Myocyte (in vitro differentiated cells): ENCODE data around the gene SMO. TPM values are rescaled to one million over a fixed set of nuclear protein-coding genes. Genes with fewer than 3 reads are reported as not detected.
"Not testable (repeated sequence)": the region's sequence is repeated elsewhere in the genome, so short reads cannot be mapped to it uniquely, and the experiment has no call there.

Source experiments
- DNase-seq: peaks from one replicate; pipeline ENCODE4 v3.0.0-alpha.2; 2012; ENCODE audit warnings: low read depth
- total RNA-seq: library from RNA; depleted of rRNA; stranded (reverse); fragments of >200 nt; gene quantifications from 2 replicates; pipeline ENCODE4 v1.2.3, GENCODE V29; 2014

The SMO gene
- total RNA-seq, 1 donor from 2014 or later: 2.2 TPM

DNA sequence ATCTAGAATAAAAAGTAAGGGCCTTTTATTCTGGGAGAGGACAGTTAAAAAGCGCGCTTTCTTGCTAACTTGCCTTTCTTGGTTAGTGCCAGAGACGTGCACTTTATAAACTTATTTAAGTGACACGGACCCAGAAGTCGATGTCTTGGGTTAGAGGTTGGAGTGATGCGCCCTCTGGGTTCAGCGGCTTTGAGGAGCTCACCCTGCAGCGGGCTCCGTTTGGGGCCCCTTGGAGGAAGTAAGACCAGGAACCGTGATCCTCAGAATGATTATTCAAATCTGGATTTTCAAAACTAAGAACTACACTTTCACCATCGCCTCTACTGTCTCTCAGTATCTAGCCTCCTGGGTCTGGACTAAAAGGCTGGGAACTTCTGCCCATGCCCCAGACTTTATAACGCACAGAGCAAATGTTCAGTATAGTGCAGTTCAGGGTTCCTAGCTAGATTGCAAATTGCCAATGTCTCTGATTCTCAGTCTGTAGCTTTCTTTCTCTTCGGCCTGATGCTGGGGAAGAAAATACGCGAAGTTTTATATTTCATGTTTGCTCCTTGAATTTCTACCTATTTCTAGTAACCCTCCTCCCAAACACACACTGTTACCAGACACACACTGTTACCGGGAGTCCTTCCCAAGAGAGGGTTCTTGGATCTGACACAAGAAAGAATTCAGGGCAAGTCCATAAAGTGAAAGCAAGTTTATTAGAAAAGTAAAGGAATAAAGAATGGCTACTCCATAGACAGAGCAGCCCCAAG is 18.6 kb upstream of the SMO start:
- DNase-seq: no peak

DNA sequence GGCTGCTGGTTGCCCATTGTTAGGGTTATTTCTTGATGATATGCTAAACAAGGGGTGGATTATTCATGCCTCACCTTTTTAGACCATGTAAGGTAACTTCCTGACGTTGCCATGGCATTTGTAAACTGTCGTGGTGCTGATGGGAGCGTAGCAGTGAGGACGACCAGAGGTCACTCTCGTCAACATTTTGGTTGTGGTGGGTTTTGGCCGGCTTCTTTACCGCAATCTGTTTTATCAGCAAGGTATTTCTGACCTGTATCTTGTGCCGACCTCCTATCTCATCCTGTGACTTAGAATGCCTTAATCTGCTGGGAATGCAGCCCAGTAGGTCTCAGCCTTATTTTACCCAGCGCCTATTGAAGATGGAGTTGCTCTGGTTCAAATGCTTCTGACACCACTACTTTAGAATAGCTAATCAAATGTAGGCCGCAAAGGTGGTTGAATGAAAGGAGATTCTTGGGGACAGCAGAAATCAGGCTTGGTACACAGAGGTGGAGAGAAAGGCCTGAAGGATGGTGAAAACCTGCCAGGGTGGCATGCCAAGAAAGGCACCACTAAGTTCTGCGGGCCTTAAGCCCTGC is 17.9 kb upstream of the SMO start:
- no peak for DNase-seq

GRCh38 chr7:129173861-129174260 is 14.6 kb upstream of the SMO start:
- DNase-seq: not testable (repeated sequence)

- no peak for DNase-seq
These were observed 11.3 kb upstream of the SMO start for GRCh38 chr7:129176916-129177710.

DNA sequence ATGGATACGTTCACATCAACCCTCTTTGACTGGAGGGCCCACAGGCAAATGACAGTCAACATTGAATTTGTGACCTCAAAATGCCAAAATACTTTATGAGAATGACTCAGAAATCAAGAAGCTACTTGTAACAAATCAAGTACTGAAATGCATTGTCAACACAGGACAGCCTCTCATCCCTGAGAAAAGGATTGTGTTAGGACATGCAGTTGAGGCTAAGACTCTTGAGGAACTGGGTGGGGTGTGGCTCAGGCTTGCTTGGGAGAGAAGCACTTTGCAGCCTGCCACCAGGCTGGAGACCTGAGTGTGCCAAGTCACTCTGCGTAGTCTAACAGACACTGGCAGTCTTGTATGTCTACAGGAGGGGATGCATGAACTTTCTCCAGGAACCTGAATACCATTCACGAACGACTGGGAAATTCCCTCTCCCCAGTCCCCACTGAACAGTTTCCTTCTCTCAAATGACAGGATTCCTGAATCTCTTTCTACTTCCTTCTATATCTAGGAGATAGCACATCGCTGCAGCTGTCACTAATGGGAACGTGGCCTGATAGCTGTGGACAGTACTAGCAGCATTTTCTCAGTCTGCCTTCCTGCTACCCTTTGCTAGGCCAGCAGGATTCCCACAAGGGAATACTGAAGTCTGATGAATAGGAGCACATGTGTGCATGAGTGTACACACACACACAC is 3.3 kb upstream of the SMO start:
- peak; percentile 77 for DNase-seq

- no peak for DNase-seq
These were observed 1.6 kb upstream of the SMO start for GRCh38 chr7:129186749-129187260.

DNA sequence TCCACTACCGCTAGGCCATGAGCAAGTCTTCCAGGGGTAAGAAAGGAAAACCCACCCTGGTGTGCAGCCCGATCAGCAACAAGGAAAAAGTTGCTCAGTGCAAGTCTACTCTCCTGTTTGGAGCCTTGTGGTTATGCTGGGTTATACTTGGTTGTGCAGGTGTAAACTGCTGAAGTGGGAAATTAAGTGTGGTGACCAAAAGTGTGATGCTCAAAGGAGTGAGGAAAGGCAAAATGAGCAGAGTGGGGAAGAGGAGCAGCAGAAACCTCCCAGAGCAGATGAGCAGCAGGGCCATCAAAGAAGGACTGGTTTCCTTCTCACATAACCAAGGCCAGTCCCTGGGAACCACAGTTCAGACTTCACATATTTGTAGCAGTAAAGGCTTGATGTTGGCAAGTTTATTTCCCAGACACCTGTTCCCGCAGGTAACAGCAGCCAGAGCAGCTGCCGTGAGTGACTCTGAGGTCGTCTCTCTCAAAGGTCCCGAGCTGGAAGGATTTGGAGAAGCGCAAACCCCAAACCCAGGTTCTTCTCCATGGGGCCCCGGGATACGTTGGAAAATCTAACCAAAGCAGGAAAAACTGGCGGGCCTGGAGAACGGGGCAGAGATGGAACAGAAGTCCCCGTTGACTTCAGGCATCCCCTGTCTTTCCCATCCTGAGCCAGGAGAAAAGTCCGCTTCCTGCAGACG is 607 bp upstream of the SMO start:
- no peak for DNase-seq

DNA sequence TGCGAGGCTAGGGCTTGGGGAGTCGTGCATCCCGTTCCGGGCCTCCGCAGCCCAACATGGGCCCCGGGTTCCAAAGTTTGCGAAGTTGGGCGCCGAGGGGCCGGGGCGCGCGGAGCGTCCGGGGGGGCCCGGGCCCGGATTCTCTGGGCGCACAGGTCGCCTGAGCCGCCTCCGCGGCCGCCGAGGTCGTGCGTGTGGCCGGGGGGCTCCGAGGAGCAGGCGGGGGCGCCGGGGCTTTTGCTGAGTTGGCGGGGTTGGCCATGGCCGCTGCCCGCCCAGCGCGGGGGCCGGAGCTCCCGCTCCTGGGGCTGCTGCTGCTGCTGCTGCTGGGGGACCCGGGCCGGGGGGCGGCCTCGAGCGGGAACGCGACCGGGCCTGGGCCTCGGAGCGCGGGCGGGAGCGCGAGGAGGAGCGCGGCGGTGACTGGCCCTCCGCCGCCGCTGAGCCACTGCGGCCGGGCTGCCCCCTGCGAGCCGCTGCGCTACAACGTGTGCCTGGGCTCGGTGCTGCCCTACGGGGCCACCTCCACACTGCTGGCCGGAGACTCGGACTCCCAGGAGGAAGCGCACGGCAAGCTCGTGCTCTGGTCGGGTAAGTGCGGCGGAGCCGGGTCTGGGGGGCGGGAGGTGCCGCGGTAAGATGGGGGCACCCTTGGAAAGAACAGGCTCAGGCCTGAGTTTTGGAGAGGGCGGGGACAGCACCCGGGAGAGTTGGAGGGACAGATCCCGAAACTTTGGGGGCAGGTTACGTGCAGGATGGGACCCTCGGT is 643 bp downstream of the SMO start:
- DNase-seq: peak; percentile 20

- DNase-seq: no peak
These were observed 1.4 kb downstream of the SMO start for GRCh38 chr7:129189661-129190310.

DNA sequence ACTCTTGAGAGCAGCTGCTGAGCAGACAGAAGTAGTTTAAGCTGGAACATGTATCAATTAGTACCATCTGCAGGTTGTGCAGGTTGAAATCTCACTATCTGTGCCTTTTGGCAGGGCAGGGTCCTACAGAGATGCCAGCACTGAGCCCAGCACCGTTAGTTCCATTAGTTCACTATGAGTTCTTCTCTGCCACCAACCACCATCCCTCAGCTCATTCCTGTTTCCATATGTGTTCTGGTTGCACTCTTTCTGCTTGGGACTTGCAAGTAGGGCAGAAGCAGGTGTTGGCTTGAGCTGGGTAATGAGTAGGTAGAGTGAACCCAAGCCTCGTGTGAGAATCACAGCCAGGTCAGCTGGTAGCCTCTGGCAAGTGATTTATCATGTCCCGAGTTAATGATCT is 2.8 kb downstream of the SMO start:
- no peak for DNase-seq

DNA sequence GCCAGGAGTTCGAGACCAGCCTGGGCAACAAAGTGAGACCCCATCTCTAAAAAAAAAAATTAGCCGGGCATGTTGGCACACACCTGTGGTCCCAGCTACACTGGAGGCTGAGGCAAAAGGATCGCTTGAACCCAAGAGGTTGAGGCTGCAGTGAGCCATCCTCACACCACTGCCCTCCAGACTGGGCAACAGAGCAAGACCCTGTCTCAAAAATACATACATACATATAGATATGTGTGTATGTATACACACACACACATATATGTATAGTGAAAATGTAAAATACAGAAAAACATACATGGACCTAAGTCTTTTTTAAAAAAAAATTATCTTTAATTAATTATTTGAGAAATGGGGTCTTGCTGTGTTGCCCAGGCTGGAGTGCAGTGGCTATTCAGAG is 5.5 kb downstream of the SMO start:
- DNase-seq: no peak

GRCh38 chr7:129197771-129198170 is 9.3 kb downstream of the SMO start:
- DNase-seq: no peak

DNA sequence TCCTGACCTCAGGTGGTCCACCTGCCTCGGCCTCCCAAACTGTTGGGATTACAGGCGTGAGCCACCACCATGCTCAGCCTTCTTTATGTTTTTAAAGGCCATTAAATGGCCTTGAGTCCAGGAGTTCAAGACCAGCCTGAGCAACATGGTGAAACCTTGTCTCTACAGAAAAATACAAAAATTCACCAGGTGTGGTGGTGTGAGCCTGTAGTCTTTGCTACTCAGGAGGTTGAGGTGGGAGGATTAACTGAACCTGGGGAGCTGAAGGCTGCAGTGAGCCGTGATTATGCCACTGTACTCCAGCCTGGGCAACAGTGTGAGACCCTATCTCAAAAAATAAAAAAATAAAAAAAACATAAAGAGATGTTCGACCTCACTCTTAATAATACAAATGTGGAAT is 11.0 kb downstream of the SMO start:
- no peak for DNase-seq

DNA sequence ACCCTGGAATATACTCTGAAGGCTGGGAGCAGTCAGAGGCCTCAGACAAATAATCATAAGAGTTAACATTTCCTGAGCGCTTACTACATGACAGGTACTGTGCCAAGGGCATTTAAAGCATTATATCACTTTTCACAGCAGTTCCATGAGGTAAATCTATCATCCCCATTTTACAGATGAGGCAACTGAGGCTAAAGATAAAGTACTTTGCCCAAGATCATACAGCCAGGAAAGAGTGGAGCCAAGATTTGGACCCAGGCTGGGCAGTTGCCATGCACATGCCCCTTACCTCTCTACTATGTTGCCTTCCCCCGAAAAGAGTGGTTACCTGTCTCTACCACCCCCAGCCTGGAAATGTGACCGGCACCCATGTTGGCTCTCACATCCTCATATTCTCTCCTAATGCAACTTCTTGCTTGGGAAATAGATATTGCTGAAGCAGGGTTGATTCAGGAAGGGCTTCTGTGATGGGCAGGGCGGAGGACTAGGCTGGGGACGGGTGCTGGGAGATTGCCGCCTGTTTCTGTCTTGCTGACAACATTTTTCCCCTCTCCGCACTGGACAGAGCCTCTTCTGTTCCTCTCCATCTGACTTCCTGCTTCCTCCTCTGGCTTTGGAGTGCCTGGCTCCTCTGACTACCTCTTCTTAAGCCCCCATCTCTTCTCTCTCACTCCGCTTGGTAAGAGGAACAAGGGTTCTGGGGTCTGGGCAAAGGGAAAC is 13.8 kb downstream of the SMO start:
- no peak for DNase-seq

DNA sequence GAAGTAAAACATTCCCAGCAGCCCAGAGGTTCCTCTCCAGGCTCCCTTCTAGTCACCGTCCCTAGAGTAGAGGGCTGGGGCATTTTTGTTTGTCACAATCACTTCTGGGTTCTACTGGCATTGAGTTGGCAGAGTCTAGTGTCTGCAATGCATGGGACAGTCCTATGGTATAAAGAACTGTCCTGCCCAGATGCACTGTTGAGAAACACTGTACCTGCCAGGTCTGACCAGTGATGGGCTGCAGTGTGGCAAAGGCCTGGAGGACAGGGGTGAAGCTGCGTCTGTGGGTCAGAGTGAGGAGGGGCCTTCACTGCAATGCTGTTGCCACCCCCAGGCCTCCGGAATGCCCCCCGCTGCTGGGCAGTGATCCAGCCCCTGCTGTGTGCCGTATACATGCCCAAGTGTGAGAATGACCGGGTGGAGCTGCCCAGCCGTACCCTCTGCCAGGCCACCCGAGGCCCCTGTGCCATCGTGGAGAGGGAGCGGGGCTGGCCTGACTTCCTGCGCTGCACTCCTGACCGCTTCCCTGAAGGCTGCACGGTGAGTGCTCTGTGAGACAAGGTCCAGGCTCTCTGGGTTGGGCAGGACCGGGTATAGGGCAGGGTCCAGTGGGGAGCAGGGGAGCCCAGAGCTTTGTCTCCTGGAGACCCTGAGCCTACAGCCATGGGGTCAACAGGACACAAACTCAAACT is 14.8 kb downstream of the SMO start:
- no peak for DNase-seq

GRCh38 chr7:129205126-129205818 is 16.8 kb downstream of the SMO start:
- no peak for DNase-seq

DNA sequence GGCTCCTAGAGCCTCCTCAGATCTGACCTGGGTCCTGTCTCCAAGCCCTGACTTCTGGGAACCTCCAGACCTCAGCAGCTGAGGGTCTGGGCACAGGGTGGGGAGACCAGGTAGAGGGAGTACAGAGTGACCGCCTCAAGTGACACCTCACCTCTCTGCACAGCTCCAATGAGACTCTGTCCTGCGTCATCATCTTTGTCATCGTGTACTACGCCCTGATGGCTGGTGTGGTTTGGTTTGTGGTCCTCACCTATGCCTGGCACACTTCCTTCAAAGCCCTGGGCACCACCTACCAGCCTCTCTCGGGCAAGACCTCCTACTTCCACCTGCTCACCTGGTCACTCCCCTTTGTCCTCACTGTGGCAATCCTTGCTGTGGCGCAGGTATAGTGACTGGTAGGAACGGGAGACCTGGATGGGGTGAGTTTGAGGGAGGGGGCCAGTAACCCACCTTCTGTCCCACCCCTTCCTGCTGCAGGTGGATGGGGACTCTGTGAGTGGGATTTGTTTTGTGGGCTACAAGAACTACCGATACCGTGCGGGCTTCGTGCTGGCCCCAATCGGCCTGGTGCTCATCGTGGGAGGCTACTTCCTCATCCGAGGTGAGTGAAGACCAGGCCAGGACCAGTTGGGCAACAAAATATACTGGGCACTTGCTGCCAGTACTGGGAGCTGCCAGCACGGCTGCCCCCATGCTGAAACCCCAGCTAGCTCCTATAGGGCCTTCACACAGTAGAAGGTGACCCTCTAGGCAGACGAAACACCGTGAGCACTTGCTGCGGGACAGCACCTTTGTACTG is 17.8 kb downstream of the SMO start:
- DNase-seq: no peak
